ENCODE results near the gene FAM3B. TPM values are rescaled to one million over a fixed set of nuclear protein-coding genes. Genes with fewer than 3 reads are reported as not detected.

Gene FAM3B
- total RNA-seq, 2 experiments from 2014 or later = not detected

GRCh38 chr21:41327753-41328152 is 11.2 kb downstream of the FAM3B start:
- H3K27me3 Mint-ChIP-seq = no peaks in the 10 kb centered on the region
- no peaks in the 10 kb centered on the region for H3K4me1 Mint-ChIP-seq
- H3K36me3 Mint-ChIP-seq = no peaks in the 10 kb centered on the region
- H3K27ac Mint-ChIP-seq = no peak overlapping the region
- no peak for DNase-seq
- H3K4me3 Mint-ChIP-seq = no peak overlapping the region
- H3K9me3 Mint-ChIP-seq = no peaks in the 10 kb centered on the region

GRCh38 chr21:41328660-41329607 is 12.3 kb downstream of the FAM3B start:
- peak overlapping the region; percentile 11 for H3K27ac Mint-ChIP-seq
- peaks cover 5% of the 10 kb centered on the region for H3K9me3 Mint-ChIP-seq

GRCh38 chr21:41333752-41334151 is 17.2 kb downstream of the FAM3B start:
- DNase-seq = no peak
- H3K27ac Mint-ChIP-seq = no peak overlapping the region
- peaks cover 2% of the 10 kb centered on the region for H3K4me1 Mint-ChIP-seq
- no peaks in the 10 kb centered on the region for H3K36me3 Mint-ChIP-seq
- no peaks in the 10 kb centered on the region for H3K27me3 Mint-ChIP-seq
- peaks cover 5% of the 10 kb centered on the region for H3K9me3 Mint-ChIP-seq
- no peak overlapping the region for H3K4me3 Mint-ChIP-seq

More at GRCh38 chr21:41328660-41329607, 12.3 kb downstream of the FAM3B start:
- Mint-ChIP-seq H3K4me3 (no peak overlapping the region), H3K4me1 (no peaks in the 10 kb centered on the region), H3K27me3 (no peaks in the 10 kb centered on the region), H3K36me3 (no peaks in the 10 kb centered on the region)
- DNase-seq = no peak

- Mint-ChIP-seq H3K27me3 (no peaks in the 10 kb centered on the region), H3K4me1 (peaks cover 2% of the 10 kb centered on the region), H3K4me3 (no peak overlapping the region), H3K27ac (no peak overlapping the region), H3K36me3 (no peaks in the 10 kb centered on the region), H3K9me3 (peaks cover 8% of the 10 kb centered on the region)
- no peak for DNase-seq
These were observed 20.9 kb downstream of the FAM3B start for GRCh38 chr21:41337515-41337914.

GRCh38 chr21:41338455-41338854 is 21.9 kb downstream of the FAM3B start:
- Mint-ChIP-seq H3K36me3 (no peaks in the 10 kb centered on the region), H3K27ac (no peak overlapping the region), H3K27me3 (no peaks in the 10 kb centered on the region), H3K4me3 (no peak overlapping the region), H3K9me3 (peaks cover 7% of the 10 kb centered on the region), H3K4me1 (peaks cover 2% of the 10 kb centered on the region)
- no peak for DNase-seq

- Mint-ChIP-seq H3K27ac (no peak overlapping the region), H3K36me3 (no peaks in the 10 kb centered on the region), H3K27me3 (no peaks in the 10 kb centered on the region), H3K9me3 (peaks cover 4% of the 10 kb centered on the region), H3K4me1 (no peaks in the 10 kb centered on the region), H3K4me3 (no peak overlapping the region)
- no peak for DNase-seq
These were observed 25.4 kb downstream of the FAM3B start for GRCh38 chr21:41342035-41342434.

- Mint-ChIP-seq H3K27me3 (no peaks in the 10 kb centered on the region), H3K9me3 (peaks cover 4% of the 10 kb centered on the region), H3K36me3 (no peaks in the 10 kb centered on the region), H3K27ac (no peak overlapping the region), H3K4me1 (no peaks in the 10 kb centered on the region), H3K4me3 (no peak overlapping the region)
- DNase-seq = no peak
These were observed 27.5 kb downstream of the FAM3B start for GRCh38 chr21:41344146-41344545.

GRCh38 chr21:41345356-41345755 is 28.8 kb downstream of the FAM3B start:
- Mint-ChIP-seq H3K9me3 (peaks cover 4% of the 10 kb centered on the region), H3K27ac (no peak overlapping the region), H3K27me3 (no peaks in the 10 kb centered on the region), H3K4me3 (no peak overlapping the region), H3K36me3 (no peaks in the 10 kb centered on the region), H3K4me1 (no peaks in the 10 kb centered on the region)
- no peak for DNase-seq

- H3K4me3 Mint-ChIP-seq = no peak overlapping the region
- DNase-seq = no peak
- peaks cover 4% of the 10 kb centered on the region for H3K9me3 Mint-ChIP-seq
- H3K4me1 Mint-ChIP-seq = no peaks in the 10 kb centered on the region
- H3K27me3 Mint-ChIP-seq = no peaks in the 10 kb centered on the region
- no peaks in the 10 kb centered on the region for H3K36me3 Mint-ChIP-seq
- no peak overlapping the region for H3K27ac Mint-ChIP-seq
These were observed 29.5 kb downstream of the FAM3B start for GRCh38 chr21:41345934-41346685.

- H3K4me3 Mint-ChIP-seq = no peak overlapping the region
- no peak overlapping the region for H3K27ac Mint-ChIP-seq
- peaks cover 4% of the 10 kb centered on the region for H3K9me3 Mint-ChIP-seq
- no peak for DNase-seq
- no peaks in the 10 kb centered on the region for H3K36me3 Mint-ChIP-seq
- no peaks in the 10 kb centered on the region for H3K4me1 Mint-ChIP-seq
- no peaks in the 10 kb centered on the region for H3K27me3 Mint-ChIP-seq
These were observed 30.2 kb downstream of the FAM3B start for GRCh38 chr21:41346758-41347157.

GRCh38 chr21:41348434-41348833 is 31.8 kb downstream of the FAM3B start:
- no peak overlapping the region for H3K27ac Mint-ChIP-seq
- H3K27me3 Mint-ChIP-seq = no peaks in the 10 kb centered on the region
- H3K4me1 Mint-ChIP-seq = no peaks in the 10 kb centered on the region
- no peak overlapping the region for H3K4me3 Mint-ChIP-seq
- no peaks in the 10 kb centered on the region for H3K36me3 Mint-ChIP-seq
- DNase-seq = no peak
- H3K9me3 Mint-ChIP-seq = no peaks in the 10 kb centered on the region

- Mint-ChIP-seq H3K27me3 (no peaks in the 10 kb centered on the region), H3K4me3 (no peak overlapping the region)
- no peak for DNase-seq
These were observed 32.5 kb downstream of the FAM3B start for GRCh38 chr21:41349126-41349525.

GRCh38 chr21:41349619-41350390 is 33.2 kb downstream of the FAM3B start:
- no peak overlapping the region for H3K4me3 Mint-ChIP-seq
- no peaks in the 10 kb centered on the region for H3K9me3 Mint-ChIP-seq
- no peak overlapping the region for H3K27ac Mint-ChIP-seq
- H3K4me1 Mint-ChIP-seq = no peaks in the 10 kb centered on the region
- H3K36me3 Mint-ChIP-seq = no peaks in the 10 kb centered on the region
- no peaks in the 10 kb centered on the region for H3K27me3 Mint-ChIP-seq
- no peak for DNase-seq

More at GRCh38 chr21:41349126-41349525, 32.5 kb downstream of the FAM3B start:
- Mint-ChIP-seq H3K9me3 (no peaks in the 10 kb centered on the region), H3K4me1 (no peaks in the 10 kb centered on the region), H3K36me3 (no peaks in the 10 kb centered on the region), H3K27ac (no peak overlapping the region)

GRCh38 chr21:41350436-41351155 is 34.0 kb downstream of the FAM3B start:
- H3K27ac Mint-ChIP-seq = no peak overlapping the region
- no peaks in the 10 kb centered on the region for H3K4me1 Mint-ChIP-seq
- no peaks in the 10 kb centered on the region for H3K27me3 Mint-ChIP-seq
- H3K36me3 Mint-ChIP-seq = no peaks in the 10 kb centered on the region
- H3K9me3 Mint-ChIP-seq = no peaks in the 10 kb centered on the region
- no peak for DNase-seq
- H3K4me3 Mint-ChIP-seq = no peak overlapping the region

All from activated naive CD8-positive, alpha-beta T cell treated with anti-CD3 and anti-CD28 coated beads for 36 hours (primary cell).